ENCODE measurements around the gene CLMN.

The CLMN gene

GRCh38 chr14:95300697-95301526 lies 18.8 kb downstream of the CLMN start:
- no peak for TF ChIP-seq CTCF (IDR thresholded peaks at IDR 0.05; ENCODE audit: borderline replicate concordance, insufficient read depth, low read depth, low read length)
- H3K4me3 ChIP-seq (ENCODE audit: low read depth, low read length) = no peak overlapping the region

GRCh38 chr14:95300002-95300696 lies 19.6 kb downstream of the CLMN start:
- TF ChIP-seq CTCF (IDR thresholded peaks at IDR 0.05; ENCODE audit: borderline replicate concordance, insufficient read depth, low read depth, low read length) = no peak
- no peak overlapping the region for H3K4me3 ChIP-seq (ENCODE audit: low read depth, low read length)

GRCh38 chr14:95299271-95299670 lies 20.4 kb downstream of the CLMN start:
- TF ChIP-seq CTCF (IDR thresholded peaks at IDR 0.05; ENCODE audit: borderline replicate concordance, insufficient read depth, low read depth, low read length) = no peak
- H3K4me3 ChIP-seq (ENCODE audit: low read depth, low read length) = no peak overlapping the region

GRCh38 chr14:95297832-95298231 lies 21.9 kb downstream of the CLMN start:
- H3K4me3 ChIP-seq (ENCODE audit: low read depth, low read length) = no peak overlapping the region
- TF ChIP-seq CTCF (IDR thresholded peaks at IDR 0.05; ENCODE audit: borderline replicate concordance, insufficient read depth, low read depth, low read length) = no peak

- no peak for TF ChIP-seq CTCF (IDR thresholded peaks at IDR 0.05; ENCODE audit: borderline replicate concordance, insufficient read depth, low read depth, low read length)
- H3K4me3 ChIP-seq (ENCODE audit: low read depth, low read length) = no peak overlapping the region
Measured at GRCh38 chr14:95296966-95297365, 22.7 kb downstream of the CLMN start.

- no peak overlapping the region for H3K4me3 ChIP-seq (ENCODE audit: low read depth, low read length)
- TF ChIP-seq CTCF (IDR thresholded peaks at IDR 0.05; ENCODE audit: borderline replicate concordance, insufficient read depth, low read depth, low read length) = no peak
Measured at GRCh38 chr14:95295600-95296376, 23.9 kb downstream of the CLMN start.

Data from GM12875 (cell line).